GM12892 (cell line): ENCODE results near the gene ADPRM.

Source experiments
- POLR2A ChIP-seq: IDR thresholded peaks from 2 replicates; pipeline ENCODE4 v1.6.1; 2011; ENCODE audit warnings: low read depth, low read length, control low read depth
- TAF1 ChIP-seq: IDR thresholded peaks from 2 replicates; pipeline ENCODE4 v1.6.1; 2011; ENCODE audit warnings: low read depth, mild to moderate bottlenecking, control low read depth, low read length, borderline replicate concordance

GRCh38 chr17:10666906-10667305, 30.5 kb upstream of the ADPRM start:
- no peak for TF ChIP-seq POLR2A
- TF ChIP-seq TAF1: no peak
